GM19468 (cell line): ENCODE results near the gene GHRH.

Experiments used
- ATAC-seq: cut with Tn5 transposase; IDR thresholded peaks from one replicate; pipeline ENCODE4 v1.9.1; 2021; ENCODE audit warnings: mild to moderate bottlenecking, moderate library complexity, moderate number of reproducible peaks; ENCODE audit not compliant: unreplicated experiment; ENCODE audit errors: extremely low read depth

GHRH gene

GRCh38 chr20:37293301-37293943 is 31.8 kb upstream of the GHRH start:
- no peak for ATAC-seq

- no peak for ATAC-seq
These were observed 30.1 kb upstream of the GHRH start for GRCh38 chr20:37291724-37292126.

GRCh38 chr20:37290158-37290810 is 28.7 kb upstream of the GHRH start:
- no peak for ATAC-seq

- no peak for ATAC-seq
These were observed 26.5 kb upstream of the GHRH start for GRCh38 chr20:37288091-37288490.

GRCh38 chr20:37285664-37286374 is 24.2 kb upstream of the GHRH start:
- ATAC-seq, result no peak

GRCh38 chr20:37284691-37285161 is 23.1 kb upstream of the GHRH start:
- ATAC-seq, result no peak

- no peak for ATAC-seq
These were observed 22.0 kb upstream of the GHRH start for GRCh38 chr20:37283530-37284195.

GRCh38 chr20:37282556-37282955 is 20.9 kb upstream of the GHRH start:
- no peak for ATAC-seq

- ATAC-seq, result no peak
These were observed 18.8 kb upstream of the GHRH start for GRCh38 chr20:37280403-37280802.

- ATAC-seq, result no peak
These were observed 18.2 kb upstream of the GHRH start for GRCh38 chr20:37279820-37280219.

- no peak for ATAC-seq
These were observed 17.5 kb upstream of the GHRH start for GRCh38 chr20:37278966-37279590.

GRCh38 chr20:37277253-37277593 is 15.6 kb upstream of the GHRH start:
- ATAC-seq, result no peak

GRCh38 chr20:37276494-37277252 is 15.1 kb upstream of the GHRH start:
- no peak for ATAC-seq

GRCh38 chr20:37274851-37275524 is 13.4 kb upstream of the GHRH start:
- ATAC-seq, result no peak

- ATAC-seq, result no peak
These were observed 12.4 kb upstream of the GHRH start for GRCh38 chr20:37273988-37274387.

- ATAC-seq, result no peak
These were observed 9.8 kb upstream of the GHRH start for GRCh38 chr20:37271421-37271768.

GRCh38 chr20:37270576-37271420 is 9.2 kb upstream of the GHRH start:
- no peak for ATAC-seq

GRCh38 chr20:37267667-37268313 is 6.2 kb upstream of the GHRH start:
- no peak for ATAC-seq
